IMR-90 (cell line): ENCODE measurements around the gene SPATA31D1. TPM values are rescaled to one million over a fixed set of nuclear protein-coding genes. Genes with fewer than 3 reads are reported as not detected.
A peak's percentile ranks its signal among the peaks of the same experiment; 100 is the strongest.

Experiments
- ATAC-seq: fragments of 200-7000 bp; cut with Tn5 transposase; 2 replicates; pipeline ENCODE4 v1.9.1; 2020; ENCODE audit warnings: low read depth, mild to moderate bottlenecking, moderate library complexity
- BruUV-seq: library from RNA; stranded (reverse); fragments of 400-500 nt; replicated peaks from 2 replicates; lab custom pipeline; 2021; lab: Mats Ljungman, UMichigan
- CTCF ChIA-PET: fragments of 300-600 bp; formaldehyde crosslinking; extraction: SDS; loops from one replicate; lab custom pipeline; 2021; ENCODE audit warnings: antibody characterized with exemption; lab: Yijun Ruan, JAX
- POLR2A ChIA-PET: fragments of 300-600 bp; sonication (Branson Sonifier 250); formaldehyde crosslinking; loops from one replicate; lab custom pipeline; 2022; ENCODE audit warnings: antibody characterized with exemption; ENCODE audit not compliant: unreplicated experiment; lab: Charles Lee
- DNase-seq: peaks from one replicate; pipeline ENCODE4 v3.0.0; 2013
- H2AFZ ChIP-seq: replicated peaks from 2 replicates; pipeline ENCODE3; 2013; ENCODE audit warnings: low read length, mild to moderate bottlenecking; ENCODE audit not compliant: poor library complexity
- H2AK5ac ChIP-seq: 2 replicates; pipeline ENCODE4 v1.6.1; 2013; ENCODE audit warnings: low read depth, low read length, inconsistent platforms
- H2AK9ac ChIP-seq: replicated peaks from 2 replicates; pipeline ENCODE3; 2013; ENCODE audit warnings: mild to moderate bottlenecking, low read depth, low read length, moderate library complexity; ENCODE audit not compliant: poor library complexity
- H2BK120ac ChIP-seq: 2 replicates; pipeline ENCODE4 v1.6.1; 2013; ENCODE audit warnings: low read depth, low read length, inconsistent platforms
- H2BK15ac ChIP-seq: 3 replicates; pipeline ENCODE4 v1.6.1; 2013; ENCODE audit warnings: low read depth, low read length, inconsistent platforms
- H2BK20ac ChIP-seq: 2 replicates; pipeline ENCODE4 v1.6.1; 2013; ENCODE audit warnings: low read depth, mild to moderate bottlenecking, inconsistent platforms, low read length, moderate library complexity
- H2BK5ac ChIP-seq: 2 replicates; pipeline ENCODE4 v1.6.1; 2013; ENCODE audit warnings: mild to moderate bottlenecking, low read depth, low read length, inconsistent platforms; ENCODE audit not compliant: poor library complexity, severe bottlenecking
- H3K14ac ChIP-seq: replicated peaks from 2 replicates; pipeline ENCODE4 v1.6.1; 2013; ENCODE audit warnings: low read depth, low read length, inconsistent platforms
- H3K18ac ChIP-seq: 2 replicates; pipeline ENCODE4 v1.6.1; 2013; ENCODE audit warnings: low read depth, low read length, control low read depth
- H3K23ac ChIP-seq: 2 replicates; pipeline ENCODE4 v1.6.1; 2013; ENCODE audit warnings: low read depth, low read length, inconsistent platforms
- H3K27ac ChIP-seq: 2 replicates; pipeline ENCODE4 v1.5.1; 2013; ENCODE audit warnings: mild to moderate bottlenecking, control low read depth, low read length; ENCODE audit not compliant: insufficient read depth
- H3K27me3 ChIP-seq: 2 replicates; pipeline ENCODE4 v1.6.1; 2013; ENCODE audit warnings: low read length; ENCODE audit not compliant: control insufficient read depth, insufficient read depth
- H3K36me3 ChIP-seq: 2 replicates; pipeline ENCODE4 v1.6.1; 2013; ENCODE audit warnings: low read length, mixed read lengths; ENCODE audit not compliant: control insufficient read depth, insufficient read depth
- H3K4ac ChIP-seq: 2 replicates; pipeline ENCODE4 v1.6.1; 2013; ENCODE audit warnings: low read depth, low read length, inconsistent platforms
- H3K4me1 ChIP-seq: 2 replicates; pipeline ENCODE4 v1.6.1; 2013; ENCODE audit warnings: low read length, mixed read lengths; ENCODE audit not compliant: control insufficient read depth, insufficient read depth
- H3K4me2 ChIP-seq: 2 replicates; pipeline ENCODE4 v1.6.1; 2013; ENCODE audit warnings: low read depth, mild to moderate bottlenecking, control low read depth, low read length, moderate library complexity
- H3K4me3 ChIP-seq: 2 replicates; pipeline ENCODE4 v1.5.1; 2013; ENCODE audit warnings: low read depth, mild to moderate bottlenecking, control low read depth, low read length, moderate library complexity; ENCODE audit not compliant: insufficient read depth
- H3K56ac ChIP-seq: 2 replicates; pipeline ENCODE4 v1.6.1; 2013; ENCODE audit warnings: low read length, inconsistent platforms; ENCODE audit not compliant: insufficient read depth; ENCODE audit errors: extremely low read depth
- H3K79me1 ChIP-seq, 2 experiments: 2 replicates each; pipeline ENCODE4 v1.6.1; 2013; ENCODE audit warnings: low read length in 2 of 2, inconsistent platforms in 1 of 2, low read depth in 1 of 2
- H3K9ac ChIP-seq: 2 replicates; pipeline ENCODE4 v1.6.1; 2013; ENCODE audit warnings: low read depth, low read length, control low read depth
- H3K9me1 ChIP-seq: 2 replicates; pipeline ENCODE4 v1.6.1; 2013; ENCODE audit warnings: low read length, inconsistent platforms; ENCODE audit not compliant: insufficient read depth
- H3K9me3 ChIP-seq: 2 replicates; pipeline ENCODE4 v1.6.1; 2013; ENCODE audit warnings: low read length; ENCODE audit not compliant: control insufficient read depth, insufficient read depth
- H4K20me1 ChIP-seq: 2 replicates; pipeline ENCODE4 v1.6.1; 2013; ENCODE audit warnings: low read length, inconsistent platforms; ENCODE audit not compliant: insufficient read depth
- H4K5ac ChIP-seq: 2 replicates; pipeline ENCODE4 v1.6.1; 2013; ENCODE audit warnings: mild to moderate bottlenecking, low read depth, low read length, control low read depth
- H4K8ac ChIP-seq, 2 experiments: 2 replicates each; pipeline ENCODE4 v1.6.1; 2013; ENCODE audit warnings: low read depth in 2 of 2, low read length in 2 of 2, control low read depth in 1 of 2, inconsistent platforms in 1 of 2
- H4K91ac ChIP-seq: 2 replicates; pipeline ENCODE4 v1.6.1; 2013; ENCODE audit warnings: low read depth, low read length, inconsistent platforms; ENCODE audit not compliant: insufficient read depth
- BHLHE40 ChIP-seq: fragments of 150-350 bp; IDR thresholded peaks from 2 replicates; pipeline ENCODE4 v1.6.1; 2016; ENCODE audit warnings: mild to moderate bottlenecking, low read depth, low read length
- CHD1 ChIP-seq: IDR thresholded peaks from 2 replicates; pipeline ENCODE4 v1.6.1; 2012; ENCODE audit warnings: low read depth, low read length, improper control_type of control experiment
- MAFK ChIP-seq: IDR thresholded peaks from 2 replicates; pipeline ENCODE4 v1.6.1; 2012; ENCODE audit warnings: low read depth, low read length, improper control_type of control experiment
- MAZ ChIP-seq: IDR thresholded peaks from 2 replicates; pipeline ENCODE4 v1.6.1; 2012; ENCODE audit warnings: low read depth, mild to moderate bottlenecking, low read length, improper control_type of control experiment, moderate library complexity, borderline replicate concordance
- RAD21 ChIP-seq: IDR thresholded peaks from 2 replicates; pipeline ENCODE4 v1.6.1; 2012; ENCODE audit warnings: low read length, improper control_type of control experiment
- RCOR1 ChIP-seq: IDR thresholded peaks from 2 replicates; pipeline ENCODE4 v1.6.1; 2012; ENCODE audit warnings: mild to moderate bottlenecking, low read length, improper control_type of control experiment; ENCODE audit not compliant: insufficient replicate concordance
- RFX5 ChIP-seq: IDR thresholded peaks from 2 replicates; pipeline ENCODE4 v1.8.0; 2012; ENCODE audit warnings: low read depth, mild to moderate bottlenecking, low read length, moderate library complexity
- SMC3 ChIP-seq: fragments of 150-350 bp; IDR thresholded peaks from 2 replicates; pipeline ENCODE4 v1.6.1; 2016; ENCODE audit warnings: low read depth, mild to moderate bottlenecking, antibody characterized with exemption, low read length, moderate library complexity
- dilution Hi-C: fragments of 300-500 bp; cut with HindIII; formaldehyde crosslinking; loops from one replicate; pipeline ENCODE4 v1.14.3; 2018; ENCODE audit warnings: low sequenced_read_pairs; ENCODE audit not compliant: unreplicated experiment
- in situ Hi-C: fragments of 300-500 bp; cut with MboI; formaldehyde crosslinking; loops from 3 replicates; pipeline ENCODE4 v1.14.3; 2019; ENCODE audit warnings: low sequenced_read_pairs, inconsistent platforms, mixed read lengths
- intact Hi-C: fragments of 100-400 bp; cut with micrococcal nuclease; formaldehyde crosslinking; loops from 2 replicates; pipeline ENCODE4 v1.10.0; 2022
- polyA plus RNA-seq, 3 experiments: library from polyadenylated mRNA; depleted of rRNA; stranded (reverse); fragments of >200 nt; gene quantifications; 2 replicates each; pipeline ENCODE4 v1.2.3, GENCODE V29; 2012; ENCODE audit warnings: low replicate concordance in 1 of 3
- total RNA-seq: library from RNA; depleted of rRNA; stranded (reverse); fragments of >200 nt; gene quantifications from 2 replicates; pipeline ENCODE4 v1.2.3, GENCODE V29; 2012

The SPATA31D1 gene
- total and polyA plus RNA-seq, 2 of the 4 experiments (the other 2 are of a cell fraction), result not detected

- in situ Hi-C loops (no loop called here), intact Hi-C loops (loop anchor here (5.0 kb wide), 1 partner anchor 477 kb away; no protein-coding TSS in a partner anchor), dilution Hi-C loops (no loop called here)
- Histone ChIP-seq H3K23ac (no peak overlapping the region), H2BK15ac (no peak overlapping the region), H2BK5ac (no peak overlapping the region), H3K4me3 (no peak overlapping the region), H3K36me3 (no peaks in the 10 kb centered on the region), H2AFZ (no peak overlapping the region), H3K56ac (no peak overlapping the region), H3K79me1 (no peaks in the 10 kb centered on the region), H2AK5ac (no peak overlapping the region), H3K27ac (no peak overlapping the region), H4K8ac (no peak overlapping the region), H4K20me1 (no peaks in the 10 kb centered on the region), H3K27me3 (no peaks in the 10 kb centered on the region), H3K4ac (no peak overlapping the region), H3K14ac (no peak overlapping the region), H3K4me2 (no peak overlapping the region), H3K9ac (no peak overlapping the region), H3K4me1 (peaks cover 1% of the 10 kb centered on the region; the same call in 1 of the 2 replicates), H4K5ac (no peak overlapping the region), H4K91ac (no peak overlapping the region), H3K9me1 (no peaks in the 10 kb centered on the region), H2BK120ac (no peak overlapping the region), H2BK20ac (no peak overlapping the region), H3K18ac (no peak overlapping the region), H2AK9ac (no peak overlapping the region), H3K9me3 (no peaks in the 10 kb centered on the region)
- ATAC-seq, result no peak
- POLR2A ChIA-PET, result no interaction called here
- CTCF ChIA-PET, result no interaction called here
- DNase-seq, result peak; percentile 6
- TF ChIP-seq CHD1 (no peak), MAZ (no peak), SMC3 (no peak), MAFK (no peak), RAD21 (no peak), BHLHE40 (no peak), RFX5 (no peak), RCOR1 (no peak)
- no TSS peak for BruUV-seq
Observed at GRCh38 chr9:81980568-81980967, 8.0 kb upstream of the SPATA31D1 start.
